Stimulated activated CD8-positive, alpha-beta memory T cell treated with anti-CD3 and anti-CD28 coated beads, Interleukin-12 subunit alpha, Interleukin-12 subunit beta, amount 100 ng/mL, for 1 hour (primary cell): ENCODE measurements around the gene L3MBTL4.
"Not testable (repeated sequence)": the region's sequence is repeated elsewhere in the genome, so short reads cannot be mapped to it uniquely, and the experiment has no call there.

ENCODE experiments used
- DNase-seq: peaks from one replicate; pipeline ENCODE4 v3.0.0-alpha.2; 2020; ENCODE audit warnings: low read depth

The L3MBTL4 gene

DNA sequence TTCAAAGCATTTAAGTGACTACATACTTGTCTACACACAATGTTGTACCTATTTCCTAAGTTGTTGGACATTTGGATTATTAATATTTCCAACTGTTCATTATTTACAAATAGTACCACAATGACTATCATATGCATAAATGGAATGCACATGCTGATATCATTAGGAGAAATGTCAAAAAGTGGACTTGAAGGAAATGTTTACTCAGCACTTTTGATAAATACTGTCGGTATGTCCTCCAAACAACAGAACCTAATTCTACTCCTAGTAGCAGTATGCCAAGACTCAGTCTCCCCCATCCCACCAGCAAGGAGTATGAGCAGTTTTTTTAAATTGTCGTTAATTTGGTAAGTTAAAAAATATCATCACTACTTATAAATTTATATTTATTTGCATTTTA, 116.8 kb downstream of the L3MBTL4 start:
- no peak for DNase-seq

DNA sequence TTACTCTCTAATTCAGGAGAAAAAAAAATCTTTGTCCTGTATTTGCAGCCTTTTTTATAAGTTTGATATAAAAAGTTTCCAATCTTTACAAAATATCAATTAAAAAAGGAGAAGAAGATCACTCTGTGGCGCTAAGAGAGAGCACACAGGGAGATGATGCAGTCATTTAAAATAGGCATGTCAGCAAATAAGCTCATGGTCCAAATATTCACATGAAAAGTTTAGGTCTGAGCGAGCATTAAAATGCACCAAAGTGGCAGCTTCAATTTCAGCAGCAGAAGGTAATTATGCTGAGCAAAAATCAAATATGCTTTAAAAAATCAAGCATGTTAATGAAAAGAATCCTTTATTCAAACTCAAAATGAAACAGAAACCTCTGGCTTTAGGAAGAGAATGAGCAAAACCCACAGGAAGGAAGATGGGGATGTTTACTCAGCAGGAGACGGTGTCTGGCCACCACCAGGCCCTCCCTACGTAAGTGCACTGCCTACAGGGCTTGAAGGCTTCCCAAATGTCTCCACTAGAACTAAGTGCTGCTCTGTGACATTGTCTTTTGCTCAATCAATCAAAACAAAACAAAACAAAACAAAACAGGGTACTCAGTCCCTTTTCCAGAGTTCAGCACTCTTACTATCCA, 120.4 kb downstream of the L3MBTL4 start:
- DNase-seq = no peak

DNA sequence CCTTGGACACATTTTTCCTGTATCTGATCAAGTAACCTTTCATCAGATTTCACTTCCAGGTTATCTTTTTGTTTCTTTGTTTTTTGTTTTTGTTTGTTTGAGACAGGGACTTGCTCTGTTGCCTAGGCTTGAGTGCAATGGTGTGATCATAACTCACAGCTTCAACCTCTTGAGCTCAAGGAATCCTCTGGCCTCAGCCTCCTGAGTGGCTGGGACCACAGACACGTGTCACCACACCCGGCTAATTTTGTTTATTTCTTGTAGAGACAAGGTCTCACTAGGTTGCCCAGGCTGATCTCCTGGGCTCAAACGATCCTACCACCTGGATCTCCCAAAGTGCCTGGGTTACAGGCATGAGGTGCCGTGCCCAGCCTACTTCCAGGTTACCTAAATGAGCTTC, 124.9 kb downstream of the L3MBTL4 start:
- no peak for DNase-seq

DNA sequence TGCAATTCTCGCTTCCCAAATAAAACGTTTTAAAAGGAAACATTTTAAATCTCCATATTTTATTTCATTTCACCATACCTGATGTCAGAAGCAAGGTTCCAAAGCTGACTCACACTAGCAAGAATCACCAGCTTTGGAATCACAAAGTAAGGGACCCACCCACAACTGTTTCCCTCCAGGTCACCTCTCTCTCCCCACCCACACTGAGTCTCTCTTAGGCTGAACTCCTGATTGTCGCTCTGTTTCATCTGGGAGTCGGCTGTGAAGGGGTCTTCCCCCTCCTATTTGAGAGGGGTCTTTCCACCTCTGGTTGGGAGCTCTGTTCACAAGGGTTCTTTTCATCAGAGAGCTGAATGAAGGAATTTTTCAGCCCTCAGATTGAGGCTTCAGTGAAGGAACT, 128.1 kb downstream of the L3MBTL4 start:
- no peak for DNase-seq

DNA sequence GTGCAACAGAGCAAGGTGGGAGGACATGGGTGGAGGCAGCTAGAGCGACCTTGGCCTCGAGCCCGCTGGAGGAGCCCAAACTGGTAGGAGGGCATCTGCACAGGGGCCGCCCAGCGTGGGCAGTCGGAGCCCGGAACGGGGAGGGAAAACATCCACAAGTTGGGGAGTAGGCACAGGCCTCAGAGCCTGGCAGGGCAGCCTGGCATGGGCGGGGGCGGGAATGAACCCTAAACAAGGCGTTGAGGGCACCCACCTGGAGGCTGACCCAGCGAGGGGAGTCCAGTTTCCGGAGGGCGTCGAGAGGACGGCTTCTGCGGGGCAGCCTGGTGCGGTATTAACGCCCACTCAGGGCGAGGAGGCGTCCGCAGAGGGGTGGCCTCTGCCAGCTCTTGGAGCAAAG, 129.9 kb downstream of the L3MBTL4 start:
- no peak for DNase-seq

DNA sequence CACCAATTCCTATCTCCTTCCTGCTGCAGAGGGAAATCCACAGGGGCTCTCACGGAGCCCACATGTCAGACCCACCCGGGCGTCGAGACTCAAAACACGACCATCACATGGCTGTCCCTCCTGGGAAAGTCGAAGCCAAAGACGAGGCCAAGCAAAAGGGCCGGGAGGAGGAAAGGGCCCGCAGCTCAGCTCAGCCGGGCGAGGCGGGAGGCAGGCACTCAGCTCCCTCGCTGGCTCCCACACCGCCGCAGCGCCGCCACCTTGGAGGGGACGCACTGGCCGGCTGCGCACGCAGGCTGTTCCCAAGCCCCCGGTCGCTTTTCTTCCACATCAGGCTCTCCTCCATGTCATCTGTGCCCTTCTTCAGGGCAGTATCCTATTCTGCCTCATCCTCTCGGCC, 130.4 kb downstream of the L3MBTL4 start:
- no peak for DNase-seq

DNA sequence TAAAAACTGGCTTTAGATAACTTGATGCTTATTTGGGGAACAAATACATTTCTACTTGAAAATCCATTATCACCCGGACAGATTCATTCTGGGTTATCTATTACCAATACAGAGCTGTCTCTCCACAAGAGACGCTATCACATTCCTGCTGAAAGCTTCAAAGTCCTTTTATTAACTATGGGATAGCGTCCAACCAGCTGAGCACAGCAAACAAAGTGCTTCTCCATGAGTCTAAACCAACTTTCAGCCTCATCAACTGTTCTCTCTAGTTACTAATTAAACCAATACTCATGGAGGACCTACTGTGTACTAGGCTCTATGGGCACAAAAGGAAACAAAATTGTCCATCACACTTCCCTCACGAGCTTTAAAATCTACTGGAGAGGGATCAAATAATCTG, 132.8 kb downstream of the L3MBTL4 start:
- DNase-seq = no peak

DNA sequence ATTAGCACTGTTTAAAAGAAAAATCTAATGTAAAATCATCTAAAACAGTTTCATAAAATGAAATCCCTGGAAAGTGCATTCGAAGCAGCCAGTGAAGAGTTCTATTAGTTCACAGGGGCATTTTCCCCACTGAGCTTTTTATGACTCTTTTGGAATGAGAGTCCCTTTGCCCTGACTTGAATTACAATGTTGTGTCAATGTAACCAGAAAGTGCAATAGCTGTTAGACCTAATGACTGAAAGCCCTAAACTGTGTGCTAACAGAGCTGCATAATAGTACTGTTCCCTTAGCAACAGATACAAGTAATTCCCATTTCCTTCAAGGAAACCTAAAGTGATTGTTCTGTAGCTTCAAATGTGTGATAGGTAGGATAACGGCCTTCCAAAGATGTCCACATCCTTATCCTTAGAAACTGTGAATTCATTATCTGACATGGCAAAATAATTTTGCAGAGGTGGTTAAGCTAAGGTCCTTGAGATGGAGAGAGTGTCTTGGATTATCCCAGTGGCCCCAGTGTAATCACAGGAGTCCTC, 134.4 kb downstream of the L3MBTL4 start:
- no peak for DNase-seq

DNA sequence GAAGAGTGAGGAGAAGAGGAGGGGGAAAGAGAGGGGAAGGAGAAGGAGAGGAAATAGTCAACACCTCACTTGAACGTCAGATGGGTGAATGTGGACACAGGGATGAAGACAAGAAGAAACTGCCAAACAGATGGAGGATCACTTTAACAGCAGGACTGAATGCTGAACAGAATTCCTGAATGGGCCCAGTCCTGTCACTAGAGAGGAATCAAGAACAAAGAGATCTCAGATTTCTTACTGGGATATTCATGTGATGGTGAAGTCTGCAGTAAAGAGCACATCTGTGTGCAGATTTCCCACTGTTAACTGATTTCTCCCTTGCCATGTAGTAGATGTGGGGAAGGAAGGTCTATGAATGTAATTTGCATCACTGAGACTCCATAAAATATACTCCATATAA, 135.4 kb downstream of the L3MBTL4 start:
- DNase-seq = no peak

DNA sequence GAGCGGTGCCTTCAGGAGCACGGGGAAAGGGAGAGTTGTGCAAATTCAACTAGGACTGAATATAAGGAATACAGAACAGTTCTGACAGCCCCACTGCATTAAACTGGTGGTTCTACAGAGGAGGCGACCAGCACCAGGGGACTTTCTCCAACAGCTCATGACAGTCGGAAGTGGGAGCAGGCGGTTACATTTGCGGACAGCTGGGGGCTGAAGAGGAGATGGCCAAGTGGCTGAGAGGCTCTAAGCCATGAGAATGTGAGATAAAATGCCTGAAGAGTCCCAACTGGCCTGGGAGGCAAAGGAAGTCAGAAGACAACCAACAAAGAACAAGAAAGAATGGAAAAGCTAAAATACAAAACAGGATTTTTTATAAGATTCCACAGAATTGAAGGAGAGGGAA, 141.3 kb downstream of the L3MBTL4 start:
- DNase-seq = no peak

DNA sequence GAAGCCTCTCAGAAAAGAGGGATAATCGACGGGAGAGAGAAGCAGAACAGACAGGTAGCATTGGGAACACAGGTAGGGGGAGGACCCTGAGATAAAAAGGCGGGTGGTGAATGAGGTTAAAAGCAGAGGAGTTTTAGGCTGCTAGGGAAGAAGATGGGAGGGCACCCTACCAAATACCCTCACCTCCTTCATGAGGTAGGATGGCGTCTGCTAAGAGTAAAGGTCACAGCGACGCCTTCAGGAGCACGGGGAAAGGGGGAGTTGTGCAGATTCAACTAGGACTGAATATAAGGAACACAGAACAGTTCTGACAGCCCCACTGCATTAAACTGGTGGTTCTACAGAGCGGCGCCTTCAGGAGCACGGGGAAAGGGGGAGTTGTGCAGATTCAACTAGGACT, 142.6 kb downstream of the L3MBTL4 start:
- not testable (repeated sequence) for DNase-seq

DNA sequence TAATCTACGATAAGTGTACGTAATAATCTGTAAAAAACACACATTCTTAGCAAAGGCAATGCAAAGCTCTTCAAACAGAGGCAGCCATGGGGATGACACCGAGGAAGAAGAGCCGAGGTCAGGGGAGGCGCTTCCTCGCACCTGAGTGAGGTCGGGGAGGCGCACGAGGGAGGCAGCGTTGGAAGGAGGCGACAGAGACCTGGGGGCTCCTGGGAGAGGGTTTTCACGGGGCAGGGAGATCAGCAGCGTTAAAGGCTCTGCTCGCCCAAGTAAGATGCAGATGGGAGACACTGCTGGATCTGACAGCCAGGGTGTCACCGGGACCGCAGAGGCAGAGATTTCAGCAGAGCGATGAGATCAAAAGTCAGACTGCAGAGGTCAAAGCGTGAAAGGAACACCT, 143.1 kb downstream of the L3MBTL4 start:
- DNase-seq = no peak

DNA sequence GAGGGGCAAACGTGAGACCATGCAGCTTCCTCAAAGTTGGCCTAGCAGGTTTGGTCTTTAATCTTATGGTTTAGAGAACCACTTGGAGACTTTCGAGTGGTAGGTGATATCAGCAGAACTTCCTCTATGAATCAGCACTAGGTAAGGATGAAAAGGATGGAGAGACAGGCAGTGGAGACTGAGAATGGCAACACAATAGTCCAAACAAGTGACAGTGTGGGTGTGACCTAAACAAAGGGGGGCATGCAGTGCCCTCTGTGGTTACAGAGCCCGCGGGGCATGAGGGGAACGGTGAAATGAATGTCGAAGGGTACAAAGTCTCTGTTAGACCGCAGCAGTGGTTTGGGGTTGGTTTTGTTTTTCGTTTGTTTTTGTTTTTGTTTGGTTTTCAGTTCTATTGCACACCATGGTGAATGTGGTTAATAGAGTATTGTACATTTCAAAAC, 143.9 kb downstream of the L3MBTL4 start:
- no peak for DNase-seq

DNA sequence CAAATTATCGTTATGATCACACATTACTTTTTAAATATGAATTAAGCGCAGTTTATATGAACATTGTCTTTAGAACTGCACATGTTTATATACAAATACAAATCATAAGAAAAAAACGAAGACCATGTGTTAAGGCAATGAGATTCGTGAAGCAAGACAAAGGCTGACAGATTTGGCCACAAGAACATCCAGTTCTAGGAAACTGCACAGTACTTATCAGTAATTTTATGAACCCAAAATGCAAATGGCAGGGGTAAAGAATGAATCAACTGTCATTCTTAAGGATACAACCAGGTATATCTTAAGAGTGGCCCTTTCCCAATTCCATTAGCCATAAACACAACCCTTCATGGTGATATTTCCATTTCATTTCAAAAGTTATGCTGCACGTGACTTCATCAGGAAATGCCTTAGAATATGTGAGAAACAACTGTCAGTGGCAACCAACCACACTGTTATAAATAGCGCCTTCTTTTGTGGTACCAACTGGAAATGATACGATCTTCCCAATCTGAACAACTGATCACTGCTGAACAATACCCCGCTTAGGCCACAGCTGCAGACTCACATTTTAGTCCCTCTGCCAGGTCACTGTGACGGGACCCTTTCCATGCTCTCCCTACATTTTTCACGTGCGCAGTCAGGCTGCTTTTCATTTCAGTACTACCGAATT, 144.9 kb downstream of the L3MBTL4 start:
- DNase-seq = no peak

DNA sequence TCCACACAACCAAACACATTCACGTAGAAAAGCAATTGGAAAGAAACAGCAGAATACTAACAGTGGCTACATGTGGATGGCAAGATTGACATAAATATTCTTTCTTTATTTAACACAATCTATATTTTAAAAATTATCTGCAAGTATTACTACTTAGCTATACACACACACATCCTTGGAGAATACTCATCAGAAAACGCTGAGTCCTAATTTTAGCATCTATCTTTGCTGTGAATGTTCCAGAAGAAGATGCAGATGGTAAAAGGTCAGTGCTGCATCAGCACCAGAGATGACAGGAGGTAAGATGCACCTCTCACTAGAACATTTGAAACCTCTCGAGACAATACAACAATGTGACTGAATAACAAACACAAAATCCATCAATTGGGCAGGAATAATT, 148.5 kb downstream of the L3MBTL4 start:
- DNase-seq = no peak

DNA sequence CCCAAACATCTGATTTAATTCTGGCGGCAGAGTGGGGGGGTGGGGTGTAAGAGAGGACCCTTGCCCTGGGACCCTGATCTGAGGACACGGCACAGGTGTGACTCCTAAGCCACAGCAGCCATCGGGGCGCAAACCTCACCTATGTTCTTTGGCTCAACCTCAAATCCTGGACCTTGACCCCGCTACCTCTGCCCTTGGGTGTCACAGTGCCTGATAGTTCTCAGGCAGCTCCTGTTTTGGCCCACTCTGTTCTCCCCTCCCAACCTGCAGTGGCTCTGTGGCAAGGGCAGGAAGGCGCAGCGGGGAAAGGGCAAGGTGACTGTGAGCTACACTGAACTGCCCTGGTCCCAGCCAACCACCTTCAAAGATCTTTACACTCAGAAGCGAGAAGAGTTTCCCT, 152.8 kb downstream of the L3MBTL4 start:
- DNase-seq = no peak

DNA sequence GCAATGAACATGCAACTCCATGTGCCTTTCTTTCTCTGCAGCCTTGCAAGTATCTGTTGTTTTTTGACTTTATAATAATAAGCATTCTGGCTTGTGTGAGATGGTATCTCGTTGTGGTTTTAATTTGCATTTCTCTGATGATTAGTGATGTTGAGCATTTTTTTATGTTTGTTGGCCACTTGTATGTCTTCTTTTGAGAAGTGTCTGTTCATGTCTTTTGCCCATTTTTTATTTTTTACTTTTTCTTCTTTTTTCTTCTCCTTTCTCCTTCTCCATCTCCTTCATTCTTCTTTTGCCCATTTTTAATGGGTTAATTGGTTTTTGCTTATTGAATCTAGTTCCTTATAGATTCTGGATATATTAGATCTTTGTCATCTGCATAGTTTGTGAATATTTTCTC, 155.4 kb downstream of the L3MBTL4 start:
- DNase-seq = not testable (repeated sequence)

DNA sequence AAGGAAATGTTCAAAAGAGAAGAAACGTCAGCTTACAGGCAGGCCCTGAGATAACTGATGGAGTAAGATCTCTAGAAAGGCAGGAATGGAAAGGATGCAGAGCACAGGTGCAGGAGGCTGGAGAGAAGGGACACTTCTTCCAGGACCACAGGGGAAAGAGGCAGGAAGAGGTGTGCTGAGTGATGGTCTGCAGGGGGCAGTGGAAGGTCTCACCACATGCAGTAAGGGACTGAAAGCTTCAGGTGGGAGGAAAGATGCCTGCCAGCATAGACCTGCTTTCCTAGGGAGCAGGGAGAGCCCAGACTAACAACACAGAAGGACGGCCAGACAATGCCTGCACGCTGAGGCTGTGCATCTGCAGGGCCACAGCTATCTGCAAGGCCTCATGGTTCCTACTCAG, 156.8 kb downstream of the L3MBTL4 start:
- no peak for DNase-seq

DNA sequence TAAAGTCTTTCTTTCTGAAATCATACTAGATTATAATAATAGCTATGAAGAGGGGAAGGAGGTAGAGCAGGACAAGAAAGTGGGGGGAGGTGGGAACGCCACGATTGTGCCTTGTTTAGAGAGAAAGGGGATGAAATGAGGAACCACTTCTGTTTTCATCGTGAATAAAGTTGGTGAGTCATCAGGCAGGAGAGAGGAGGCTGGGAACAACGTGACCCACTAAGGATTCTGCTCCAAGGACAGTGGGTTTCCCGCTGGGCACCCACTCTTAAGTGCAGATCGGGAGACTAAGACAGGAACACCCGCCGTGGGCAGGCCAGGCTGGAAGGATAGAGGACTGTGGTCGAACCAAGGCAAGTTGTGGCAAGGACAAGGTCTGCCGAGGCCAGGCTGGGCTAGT, 158.2 kb downstream of the L3MBTL4 start:
- DNase-seq = no peak

DNA sequence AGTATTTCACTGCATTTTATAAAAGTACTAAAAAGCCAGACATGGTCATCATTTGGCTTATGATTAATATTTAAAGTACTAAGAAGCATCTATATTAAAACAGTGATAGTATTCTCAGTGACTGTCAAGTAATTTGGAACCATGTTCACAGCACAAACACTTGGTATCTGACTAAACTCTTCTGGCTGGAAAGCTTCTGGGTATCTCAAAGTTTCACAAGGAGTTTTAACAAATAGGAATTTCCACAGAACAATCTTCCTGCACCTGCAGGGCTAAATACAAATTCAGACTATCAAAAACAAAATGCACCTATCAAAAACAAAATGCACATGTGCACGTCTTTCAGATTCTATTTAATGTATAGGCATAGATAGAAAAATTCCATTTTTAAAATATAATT, 158.8 kb downstream of the L3MBTL4 start:
- no peak for DNase-seq

DNA sequence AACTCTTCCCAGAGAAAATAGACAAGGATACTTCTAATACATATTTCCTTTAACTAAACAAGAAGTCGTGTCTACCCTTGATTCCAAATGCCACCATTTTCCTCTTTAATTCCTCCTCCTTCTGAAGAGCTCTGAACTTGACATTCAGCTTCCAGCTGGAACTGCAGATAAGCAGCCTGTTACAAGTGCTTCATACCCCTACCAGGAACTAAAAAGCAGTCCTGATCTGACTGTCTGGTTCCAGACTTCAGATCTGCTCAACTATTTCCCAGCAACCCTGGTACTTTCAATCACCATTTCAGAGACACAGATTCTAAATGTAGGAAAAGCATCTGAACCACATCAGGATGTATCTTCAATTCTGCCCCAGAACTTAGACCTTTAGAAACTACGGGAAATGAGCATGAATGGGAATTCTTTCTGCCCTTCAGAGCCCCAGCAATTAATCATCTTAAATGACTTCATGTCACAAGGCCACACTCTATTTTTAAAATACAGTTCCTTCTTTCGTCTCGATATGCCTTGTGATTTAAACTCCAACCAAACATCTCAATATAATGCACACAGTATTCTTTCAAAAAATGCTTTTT, 159.5 kb downstream of the L3MBTL4 start:
- DNase-seq = no peak

DNA sequence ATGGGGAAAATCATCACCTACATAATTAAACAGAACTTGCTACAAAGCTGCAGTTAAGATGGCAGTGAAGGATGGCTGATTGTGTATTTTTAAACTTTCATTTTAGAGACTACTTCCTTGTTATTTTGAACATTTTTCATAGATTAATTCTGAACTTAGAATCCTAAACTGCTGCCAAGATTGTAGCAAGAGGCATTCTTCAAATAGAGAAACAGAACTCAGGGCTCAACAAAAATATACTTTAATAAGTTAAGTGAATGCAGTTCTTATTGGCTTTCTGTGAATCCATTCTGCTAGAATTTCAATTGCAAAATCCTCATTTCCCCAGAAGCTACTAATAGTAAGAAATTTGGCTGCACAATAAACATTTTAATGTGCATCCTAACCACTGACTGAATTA, 160.3 kb downstream of the L3MBTL4 start:
- DNase-seq = no peak

DNA sequence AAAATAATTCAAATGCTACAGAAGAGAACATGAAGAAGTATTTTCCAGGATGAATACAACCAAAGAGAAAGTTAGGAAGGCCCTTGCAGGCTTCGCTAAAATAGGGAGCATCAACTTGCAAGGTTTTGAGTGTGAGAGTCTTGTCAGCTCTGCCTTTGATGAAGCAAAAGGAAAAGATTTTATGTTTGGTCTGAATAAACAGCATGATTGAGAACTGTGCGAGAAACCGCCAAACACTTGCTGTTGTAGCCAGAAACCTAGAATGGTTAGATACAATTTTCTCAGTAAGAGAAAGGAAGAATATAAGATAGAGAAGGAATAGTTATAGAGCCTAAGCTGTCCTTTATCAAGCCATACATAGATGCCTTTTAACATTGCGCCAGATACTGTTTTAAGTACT, 163.6 kb downstream of the L3MBTL4 start:
- no peak for DNase-seq

DNA sequence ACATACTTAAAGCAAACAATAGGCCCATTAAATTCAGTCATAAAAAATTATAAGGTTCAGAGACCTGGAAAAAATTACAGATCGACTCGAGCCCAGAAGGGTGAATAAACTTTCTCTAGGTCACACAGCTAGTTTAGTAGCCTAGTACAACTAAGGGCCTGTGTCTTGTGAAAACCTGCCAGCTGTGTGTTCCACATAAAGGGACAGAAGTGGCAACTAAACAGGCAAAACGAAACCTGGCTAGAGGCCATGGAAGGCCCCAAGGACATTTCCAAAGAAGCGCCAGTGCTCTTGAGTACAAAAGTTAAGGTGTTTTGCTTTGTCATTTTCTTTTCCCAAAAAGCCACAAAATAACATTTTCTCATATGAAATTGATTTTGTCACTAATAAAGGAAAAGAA, 164.9 kb downstream of the L3MBTL4 start:
- DNase-seq = no peak
